GM23338 (cell line): Measurements from ENCODE around the gene ATOSA. TPM values are rescaled to one million over a fixed set of nuclear protein-coding genes. Genes with fewer than 3 reads are reported as not detected.

Source experiments
- ATAC-seq: fragments of 200-7000 bp; cut with Tn5 transposase; 3 replicates; pipeline ENCODE4 v1.9.1; 2020
- DNase-seq: peaks from one replicate; pipeline ENCODE4 v3.0.0-alpha.2; 2015; ENCODE audit warnings: low spot score
- H2AFZ ChIP-seq: fragments of 200-600 bp; sonication (generic); 2 replicates; pipeline ENCODE4 v1.8.0; 2016; ENCODE audit warnings: antibody characterized with exemption, mild to moderate bottlenecking, moderate library complexity
- H3F3A ChIP-seq: fragments of 200-600 bp; sonication (generic); replicated peaks from 2 replicates; pipeline ENCODE4 v1.8.0; 2017; ENCODE audit warnings: antibody characterized with exemption, mixed run types, low read depth
- H3K27ac ChIP-seq: fragments of 200-600 bp; sonication (generic); 2 replicates; pipeline ENCODE4 v1.6.1; 2016; ENCODE audit warnings: low read depth
- H3K27me3 ChIP-seq: fragments of 200-600 bp; sonication (generic); 2 replicates; pipeline ENCODE4 v1.8.0; 2016; ENCODE audit warnings: mild to moderate bottlenecking, mixed run types, moderate library complexity; ENCODE audit not compliant: insufficient read depth
- H3K36me3 ChIP-seq: fragments of 200-600 bp; sonication (generic); 2 replicates; pipeline ENCODE4 v1.8.0; 2016; ENCODE audit warnings: mild to moderate bottlenecking; ENCODE audit not compliant: insufficient read depth
- H3K4me1 ChIP-seq: fragments of 200-600 bp; sonication (generic); 2 replicates; pipeline ENCODE4 v1.8.0; 2016; ENCODE audit warnings: mild to moderate bottlenecking, moderate library complexity; ENCODE audit not compliant: insufficient read depth
- H3K4me2 ChIP-seq: fragments of 200-600 bp; sonication (generic); 2 replicates; pipeline ENCODE4 v1.7.1; 2017; ENCODE audit warnings: mixed run types
- H3K4me3 ChIP-seq: fragments of 200-600 bp; sonication (generic); 2 replicates; pipeline ENCODE4 v1.6.1; 2016; ENCODE audit warnings: mixed run types
- H3K79me2 ChIP-seq: fragments of 200-600 bp; sonication (generic); replicated peaks from 2 replicates; pipeline ENCODE4 v1.8.0; 2017; ENCODE audit warnings: mild to moderate bottlenecking; ENCODE audit not compliant: insufficient read depth
- H3K9me2 ChIP-seq: fragments of 200-600 bp; sonication (generic); 2 replicates; pipeline ENCODE4 v1.8.0; 2017; ENCODE audit not compliant: insufficient read depth
- H4K20me1 ChIP-seq: fragments of 200-600 bp; sonication (generic); replicated peaks from 2 replicates; pipeline ENCODE4 v1.8.0; 2017; ENCODE audit warnings: mild to moderate bottlenecking; ENCODE audit not compliant: insufficient read depth
- H3K27ac Mint-ChIP-seq: 2 replicates; pipeline ENCODE4 v1.8.0; 2020; ENCODE audit warnings: inconsistent platforms, mild to moderate bottlenecking, moderate library complexity, mixed read lengths
- H3K27me3 Mint-ChIP-seq: 3 replicates; pipeline ENCODE4 v1.8.0; 2022; ENCODE audit warnings: low read depth, mild to moderate bottlenecking, moderate library complexity, mixed read lengths, inconsistent platforms; ENCODE audit not compliant: insufficient read depth, poor library complexity
- H3K36me3 Mint-ChIP-seq: 3 replicates; pipeline ENCODE4 v1.8.0; 2021; ENCODE audit warnings: low read depth, mild to moderate bottlenecking, inconsistent platforms, moderate library complexity, mixed read lengths
- H3K4me1 Mint-ChIP-seq: 3 replicates; pipeline ENCODE4 v1.8.0; 2020; ENCODE audit warnings: mild to moderate bottlenecking, inconsistent platforms, mixed read lengths
- H3K4me3 Mint-ChIP-seq: 3 replicates; pipeline ENCODE4 v1.8.0; 2021; ENCODE audit warnings: moderate library complexity, mild to moderate bottlenecking, inconsistent platforms, mixed read lengths
- H3K9me3 Mint-ChIP-seq: 3 replicates; pipeline ENCODE4 v1.8.0; 2020; ENCODE audit warnings: moderate library complexity, mild to moderate bottlenecking, inconsistent platforms, mixed read lengths
- CREB1 ChIP-seq: fragments of 250-450 bp; sonication (Bioruptor Pico); IDR thresholded peaks from 2 replicates; pipeline ENCODE4 v1.5.0; 2020; ENCODE audit warnings: low read depth, mild to moderate bottlenecking, moderate library complexity
- ETS1 ChIP-seq: IDR thresholded peaks from 2 replicates; pipeline ENCODE4 v1.6.1; 2016; ENCODE audit warnings: antibody characterized with exemption
- EZH2 ChIP-seq: fragments of 200-600 bp; sonication (generic); IDR thresholded peaks from one replicate; pipeline ENCODE4 v1.8.0; 2017; ENCODE audit warnings: antibody characterized with exemption, mild to moderate bottlenecking, low read depth; ENCODE audit not compliant: unreplicated experiment
- EZH2phosphoT487 ChIP-seq: fragments of 200-600 bp; sonication (generic); IDR thresholded peaks from one replicate; pipeline ENCODE4 v1.8.1; 2018; ENCODE audit warnings: antibody characterized with exemption; ENCODE audit not compliant: unreplicated experiment
- JUNB ChIP-seq: IDR thresholded peaks from one replicate; pipeline ENCODE4 v1.6.1; 2016; ENCODE audit warnings: antibody characterized with exemption; ENCODE audit not compliant: unreplicated experiment
- NANOG ChIP-seq: IDR thresholded peaks from 2 replicates; pipeline ENCODE4 v1.6.1; 2016; ENCODE audit warnings: antibody characterized with exemption, borderline replicate concordance
- POLR2AphosphoS5 ChIP-seq: IDR thresholded peaks from 2 replicates; pipeline ENCODE4 v1.6.1; 2016; ENCODE audit warnings: antibody characterized with exemption, low read depth
- ZNF114 ChIP-seq: fragments of 250-450 bp; sonication (Bioruptor Pico); IDR thresholded peaks from 2 replicates; pipeline ENCODE4 v1.5.0; 2020; ENCODE audit warnings: mild to moderate bottlenecking, moderate library complexity
- ZNF331 ChIP-seq: fragments of 250-450 bp; sonication (Bioruptor Pico); IDR thresholded peaks from 2 replicates; pipeline ENCODE4 v1.5.0; 2020; ENCODE audit warnings: low read depth, mild to moderate bottlenecking, moderate library complexity
- ZNF462 ChIP-seq: fragments of 250-450 bp; sonication (Bioruptor Pico); IDR thresholded peaks from 2 replicates; pipeline ENCODE4 v1.5.0; 2020; ENCODE audit warnings: mild to moderate bottlenecking, moderate library complexity
- polyA plus RNA-seq: library from polyadenylated mRNA; unstranded; fragments of >200 nt; fragmentation: Nextera tagmentation; extraction: Ambion mirVana; gene quantifications from 2 replicates; pipeline ENCODE4 v1.2.1, GENCODE V29; 2016
- total RNA-seq: library from RNA; depleted of rRNA; stranded (reverse); fragments of >200 nt; shearing (Covaris generic); gene quantifications from 2 replicates; pipeline ENCODE4 v1.2.3, GENCODE V29; 2014

Gene ATOSA
- total and polyA plus RNA-seq, 2 experiments from 2014 or later: 6.2 to 14.0 TPM

- no peak for TF ChIP-seq ZNF462 (CRISPR knock-in tag)
- TF ChIP-seq EZH2phosphoT487: no peak
- no peak for TF ChIP-seq EZH2
- no peak for TF ChIP-seq CREB1 (CRISPR knock-in tag)
- TF ChIP-seq JUNB: no peak
Observed at GRCh38 chr15:52657338-52657737, 21.9 kb downstream of the ATOSA start (continued).

- Histone ChIP-seq H3K36me3 (no peaks in the 10 kb centered on the region), H3K27me3 (no peaks in the 10 kb centered on the region), H3K9me2 (no peaks in the 10 kb centered on the region), H3K27ac (no peak overlapping the region), H3K4me1 (no peaks in the 10 kb centered on the region; the same call in 1 of the 2 replicates), H3K4me3 (no peak overlapping the region), H2AFZ (no peak overlapping the region), H4K20me1 (no peaks in the 10 kb centered on the region), H3K79me2 (no peaks in the 10 kb centered on the region), H3K4me2 (no peak overlapping the region), H3F3A (no peaks in the 10 kb centered on the region)
- Mint-ChIP-seq H3K27ac (no peak overlapping the region), H3K4me1 (peaks cover 10% of the 10 kb centered on the region), H3K4me3 (no peak overlapping the region), H3K9me3 (no peaks in the 10 kb centered on the region), H3K36me3 (no peaks in the 10 kb centered on the region), H3K27me3 (peaks cover 4% of the 10 kb centered on the region)
- no peak for DNase-seq
- no peak for ATAC-seq
- TF ChIP-seq ZNF114 (CRISPR knock-in tag): no peak
- TF ChIP-seq NANOG: no peak
- no peak for TF ChIP-seq ZNF331 (CRISPR knock-in tag)
- no peak for TF ChIP-seq ZNF462 (CRISPR knock-in tag)
- no peak for TF ChIP-seq EZH2phosphoT487
- no peak for TF ChIP-seq EZH2
- no peak for TF ChIP-seq ETS1
- no peak for TF ChIP-seq POLR2AphosphoS5
Observed at GRCh38 chr15:52656412-52656811, 22.8 kb downstream of the ATOSA start.
